GM18861 (cell line): Measurements from ENCODE around the gene RMRP.

ENCODE experiments used
- ATAC-seq: cut with Tn5 transposase; IDR thresholded peaks from one replicate; pipeline ENCODE4 v1.9.1; 2021; ENCODE audit not compliant: unreplicated experiment

Gene RMRP

DNA sequence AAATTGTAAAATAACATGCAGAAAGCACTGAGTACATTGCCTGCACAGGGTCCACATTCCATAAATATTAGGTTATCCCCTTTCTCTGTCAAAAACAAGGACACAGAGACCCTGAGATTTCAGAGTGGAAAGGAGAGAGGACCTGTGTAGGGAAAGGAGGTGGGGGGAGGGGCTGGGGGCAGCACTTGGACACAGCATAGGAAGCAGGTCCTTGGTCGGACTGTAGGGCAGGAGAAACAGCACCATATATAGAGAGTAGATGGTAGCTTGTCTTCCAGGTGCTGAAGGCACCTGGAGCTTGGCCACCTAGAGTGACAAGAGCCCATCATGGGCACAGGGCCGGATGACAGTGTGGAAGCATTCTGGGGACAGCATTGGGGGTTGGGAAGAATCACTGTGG is 29.5 kb upstream of the RMRP start:
- ATAC-seq = no peak

DNA sequence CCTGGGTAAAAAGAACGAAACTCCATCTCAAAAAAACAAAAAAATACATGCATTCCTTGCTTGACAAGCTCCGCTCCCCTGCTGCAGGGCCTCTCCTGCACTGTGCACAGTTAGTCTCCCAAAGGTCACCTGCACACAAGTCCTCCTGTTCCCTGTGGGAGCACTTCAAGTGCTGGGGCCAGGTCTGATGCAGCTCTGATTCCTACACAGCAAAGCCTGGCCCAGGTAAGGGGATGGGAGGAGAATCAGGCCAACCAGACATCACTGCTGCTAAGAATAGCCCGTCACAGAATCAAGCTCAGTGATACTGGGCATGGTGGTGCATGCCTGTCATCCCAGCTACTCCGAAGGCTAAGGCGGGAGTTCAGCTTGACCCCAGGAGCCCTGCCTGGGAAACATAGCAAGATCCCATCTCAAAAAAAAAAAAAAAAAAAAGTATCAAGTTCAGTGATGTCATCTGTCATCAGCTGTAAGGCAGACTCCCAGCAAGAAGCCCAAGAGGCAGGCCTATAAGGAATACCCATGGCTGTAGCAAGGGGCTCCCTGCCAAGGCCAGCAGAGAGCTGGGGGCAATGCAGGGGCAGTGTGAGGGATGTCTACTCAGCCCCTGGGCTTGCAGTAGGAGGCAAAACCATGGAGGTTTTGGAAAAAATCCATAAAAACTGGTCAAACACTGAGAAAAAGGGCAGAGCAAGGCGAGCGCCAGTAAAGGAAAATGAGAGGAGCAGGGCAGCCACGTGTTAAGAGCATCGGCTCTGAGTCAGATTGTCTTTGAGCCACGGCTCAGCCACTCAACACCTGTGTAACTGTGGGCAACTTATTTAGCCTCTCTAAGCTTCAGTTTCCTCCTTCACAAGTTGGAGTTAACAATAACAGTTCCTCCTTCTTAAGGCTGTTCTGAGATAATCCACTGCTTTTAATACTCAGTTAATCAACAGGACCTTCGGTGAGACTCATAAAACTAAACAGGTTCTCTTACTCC is 28.7 kb upstream of the RMRP start:
- ATAC-seq = no peak

DNA sequence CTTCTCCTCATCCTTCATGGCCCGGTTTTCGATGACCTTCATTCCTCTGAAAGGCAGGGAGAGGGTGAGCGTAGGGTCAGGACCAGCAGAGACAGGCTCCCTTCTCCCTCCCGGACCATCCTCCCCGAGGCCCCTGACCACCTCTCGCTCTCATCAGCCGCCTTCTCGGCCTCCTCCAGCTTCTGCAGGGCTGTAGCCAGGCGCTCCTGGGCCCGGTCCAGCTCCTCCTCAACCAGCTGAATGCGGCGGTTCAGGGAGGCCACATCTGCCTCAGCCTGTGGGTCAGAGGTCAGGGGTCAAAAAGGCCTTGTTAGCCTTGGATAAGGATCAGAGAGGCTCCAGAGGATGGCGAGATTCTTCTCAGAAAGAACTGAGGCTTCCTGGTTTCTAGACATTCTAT is 27.7 kb upstream of the RMRP start:
- no peak for ATAC-seq

DNA sequence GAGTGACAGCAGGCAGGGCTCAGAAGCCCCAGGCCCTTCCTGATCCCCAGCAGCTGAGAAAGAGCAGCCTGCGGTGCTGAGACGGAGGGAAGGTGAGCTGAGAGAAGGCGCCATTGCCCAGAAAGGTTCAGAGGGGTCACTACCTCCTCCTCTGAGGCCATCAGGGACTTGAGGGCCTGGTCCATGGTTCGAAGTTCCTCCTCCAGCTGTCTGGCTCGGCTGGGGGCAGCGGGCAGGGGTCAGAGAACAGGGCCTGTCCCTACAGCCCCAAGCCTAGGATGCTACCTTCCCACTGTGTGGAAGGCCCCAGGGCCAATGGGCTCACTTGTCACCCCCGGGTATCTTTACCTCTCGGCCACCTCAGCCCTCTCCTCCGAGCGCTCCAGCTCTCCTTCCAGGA is 27.1 kb upstream of the RMRP start:
- no peak for ATAC-seq

DNA sequence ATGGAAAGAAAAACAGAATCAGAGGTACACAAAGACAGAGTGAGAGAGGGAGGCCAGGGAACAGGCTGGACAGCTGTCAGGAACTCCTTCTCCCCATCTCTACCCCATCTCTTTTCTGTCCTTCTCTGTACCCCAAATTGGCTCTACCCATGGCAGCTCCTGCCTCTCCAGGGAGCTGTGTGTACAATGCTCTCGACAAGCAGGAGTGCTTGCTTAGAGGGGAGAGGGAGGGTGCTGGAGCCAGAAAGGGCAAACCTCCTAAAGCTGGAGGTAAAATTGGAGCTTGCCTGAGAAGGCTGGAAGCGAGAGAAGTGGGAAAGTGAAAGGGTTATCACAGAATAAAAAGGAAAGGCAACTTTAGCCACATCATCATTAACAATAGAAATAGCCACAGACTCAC is 25.5 kb upstream of the RMRP start:
- no peak for ATAC-seq

DNA sequence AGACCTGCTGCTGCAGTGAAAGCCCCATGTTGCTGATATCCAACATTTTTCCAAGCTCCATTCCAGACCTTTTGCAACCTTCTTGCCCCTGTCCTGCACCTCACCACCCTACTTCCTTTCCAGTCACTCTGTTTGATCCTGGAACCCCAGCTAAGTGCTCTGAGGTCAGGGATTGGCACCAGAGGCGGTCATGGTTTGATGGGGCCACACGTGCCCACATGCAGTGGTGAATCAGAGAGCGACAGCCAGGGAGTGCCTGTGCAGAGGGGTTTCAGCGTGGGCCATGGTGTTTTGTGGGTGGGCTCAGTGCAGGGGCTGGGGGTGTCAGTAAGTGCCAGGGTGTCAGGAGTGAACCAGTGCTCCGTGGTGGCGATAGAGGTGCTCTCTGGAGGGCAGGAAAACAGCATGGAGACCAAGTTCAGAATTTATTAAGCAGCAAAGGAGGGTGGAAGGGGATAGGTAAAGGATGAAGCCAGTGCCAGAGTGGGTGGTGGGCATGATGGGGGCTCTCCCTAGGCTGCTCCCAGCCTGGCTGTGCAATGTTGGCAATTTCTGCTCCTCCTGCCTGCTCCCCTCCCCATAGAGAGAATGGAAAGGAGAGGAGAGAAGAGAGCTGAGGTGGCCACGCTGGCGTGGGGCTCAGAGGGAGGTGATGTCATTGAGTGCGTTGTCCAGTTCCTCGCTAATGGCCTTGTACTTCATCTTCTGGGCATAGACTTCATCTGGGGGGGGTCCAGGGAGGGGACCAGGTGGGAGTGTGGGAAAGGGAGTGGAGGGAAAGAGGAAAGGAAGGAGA is 24.9 kb upstream of the RMRP start:
- ATAC-seq = no peak

DNA sequence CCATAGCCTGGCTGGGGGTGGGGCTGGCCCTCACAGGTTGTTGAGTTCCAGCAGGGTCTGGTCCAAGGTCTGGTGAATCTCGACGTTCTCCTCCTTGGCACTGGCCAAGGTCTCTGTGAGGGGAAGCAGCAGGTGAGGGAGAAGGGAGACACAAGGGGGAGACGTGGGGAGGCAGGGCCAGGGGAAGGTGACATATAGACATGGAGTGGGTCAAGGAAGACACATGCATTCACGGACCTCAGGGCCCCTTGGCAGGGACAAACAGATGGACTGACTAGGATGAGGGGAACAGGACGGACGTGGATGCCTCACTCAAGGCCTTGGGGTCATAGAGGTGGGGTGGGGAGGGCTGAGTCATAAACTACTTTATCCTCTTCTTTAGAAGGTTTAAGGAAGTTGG is 24.2 kb upstream of the RMRP start:
- ATAC-seq = no peak

DNA sequence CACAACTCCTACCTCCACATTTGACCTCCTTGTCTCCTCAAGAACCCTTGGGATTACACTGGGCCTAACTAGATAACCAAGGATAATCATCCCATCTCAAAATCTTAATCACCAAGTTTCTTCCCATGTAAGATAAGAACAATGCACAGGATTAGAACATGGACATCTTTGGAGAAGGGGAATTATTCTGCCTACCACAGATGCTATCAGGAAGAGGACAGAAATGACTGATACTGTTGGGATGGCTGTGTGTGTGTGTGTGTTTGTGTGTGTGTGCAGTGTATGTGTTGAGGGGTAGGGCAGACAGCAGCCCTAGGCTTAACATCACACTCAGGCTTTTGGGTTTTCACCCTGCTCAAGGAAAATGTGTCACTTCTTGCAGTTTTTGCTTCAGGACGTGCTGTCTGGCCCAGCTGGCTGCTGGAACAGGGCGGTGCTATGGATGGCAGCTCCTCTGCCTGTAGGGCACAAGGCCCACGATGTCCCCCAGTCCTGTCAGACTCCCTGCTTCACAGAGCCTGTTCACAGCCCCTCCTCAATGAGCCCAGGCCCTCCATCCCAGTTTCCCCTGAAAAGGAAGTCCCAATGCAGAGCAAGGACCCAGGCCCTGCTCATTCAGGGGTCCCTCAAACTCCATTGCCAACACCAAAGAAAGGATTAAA is 23.7 kb upstream of the RMRP start:
- no peak for ATAC-seq

DNA sequence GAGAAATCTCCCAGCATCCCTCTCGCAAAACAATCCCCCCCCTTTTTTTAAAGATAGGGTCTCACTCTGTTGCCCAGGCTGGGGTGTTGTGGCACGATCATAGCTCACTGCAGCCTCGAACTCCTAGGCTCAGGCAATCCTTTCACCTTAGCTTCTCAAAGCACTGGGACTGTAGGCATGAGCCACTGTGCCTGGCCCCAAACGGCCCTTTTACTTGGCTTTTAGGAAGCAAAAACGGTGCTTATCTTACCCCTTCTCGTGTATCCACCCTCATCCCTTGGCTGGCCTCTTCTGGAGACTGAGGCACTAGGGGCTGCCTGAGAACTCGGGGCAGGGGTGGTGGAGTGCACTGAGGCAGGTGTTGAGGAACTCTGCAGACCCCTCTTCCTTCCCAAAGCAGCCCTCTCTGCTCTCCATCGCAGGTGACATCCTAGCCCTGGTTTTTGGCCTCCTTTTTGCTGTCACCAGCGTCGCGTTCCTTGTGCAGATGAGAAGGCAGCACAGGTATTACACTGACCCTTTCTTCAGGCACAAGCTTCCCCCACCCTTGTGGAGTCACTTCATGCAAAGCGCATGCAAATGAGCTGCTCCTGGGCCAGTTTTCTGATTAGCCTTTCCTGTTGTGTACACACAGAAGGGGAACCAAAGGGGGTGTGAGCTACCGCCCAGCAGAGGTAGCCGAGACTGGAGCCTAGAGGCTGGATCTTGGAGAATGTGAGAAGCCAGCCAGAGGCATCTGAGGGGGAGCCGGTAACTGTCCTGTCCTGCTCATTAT is 22.7 kb upstream of the RMRP start:
- ATAC-seq = no peak

DNA sequence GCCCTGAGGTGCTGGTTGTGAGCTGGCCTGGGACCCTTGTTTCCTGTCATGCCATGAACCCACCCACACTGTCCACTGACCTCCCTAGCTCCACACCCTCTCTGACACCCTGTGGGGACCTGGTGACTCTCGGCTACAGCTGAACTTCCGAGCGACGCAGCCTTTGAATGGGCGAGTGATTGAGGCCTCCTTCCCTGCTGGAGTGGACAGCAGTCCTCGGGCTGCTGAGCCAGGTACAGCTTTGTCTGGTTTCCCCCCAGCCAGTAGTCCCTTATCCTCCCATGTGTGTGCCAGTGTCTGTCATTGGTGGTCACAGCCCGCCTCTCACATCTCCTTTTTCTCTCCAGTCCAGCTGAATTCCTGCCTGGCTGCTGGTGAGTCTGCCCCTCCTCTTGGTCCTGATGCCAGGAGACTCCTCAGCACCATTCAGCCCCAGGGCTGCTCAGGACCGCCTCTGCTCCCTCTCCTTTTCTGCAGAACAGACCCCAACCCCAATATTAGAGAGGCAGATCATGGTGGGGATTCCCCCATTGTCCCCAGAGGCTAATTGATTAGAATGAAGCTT is 22.0 kb upstream of the RMRP start:
- no peak for ATAC-seq

DNA sequence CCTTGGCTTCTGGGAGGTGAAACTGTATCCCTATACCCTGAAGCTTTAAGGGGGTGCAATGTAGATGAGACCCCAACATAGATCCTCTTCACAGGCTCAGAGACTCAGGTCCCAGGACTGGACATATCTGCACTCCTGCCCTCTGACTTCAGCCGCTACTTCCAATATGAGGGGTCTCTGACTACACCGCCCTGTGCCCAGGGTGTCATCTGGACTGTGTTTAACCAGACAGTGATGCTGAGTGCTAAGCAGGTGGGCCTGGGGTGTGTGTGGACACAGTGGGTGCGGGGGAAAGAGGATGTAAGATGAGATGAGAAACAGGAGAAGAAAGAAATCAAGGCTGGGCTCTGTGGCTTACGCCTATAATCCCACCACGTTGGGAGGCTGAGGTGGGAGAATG is 21.3 kb upstream of the RMRP start:
- ATAC-seq = no peak

DNA sequence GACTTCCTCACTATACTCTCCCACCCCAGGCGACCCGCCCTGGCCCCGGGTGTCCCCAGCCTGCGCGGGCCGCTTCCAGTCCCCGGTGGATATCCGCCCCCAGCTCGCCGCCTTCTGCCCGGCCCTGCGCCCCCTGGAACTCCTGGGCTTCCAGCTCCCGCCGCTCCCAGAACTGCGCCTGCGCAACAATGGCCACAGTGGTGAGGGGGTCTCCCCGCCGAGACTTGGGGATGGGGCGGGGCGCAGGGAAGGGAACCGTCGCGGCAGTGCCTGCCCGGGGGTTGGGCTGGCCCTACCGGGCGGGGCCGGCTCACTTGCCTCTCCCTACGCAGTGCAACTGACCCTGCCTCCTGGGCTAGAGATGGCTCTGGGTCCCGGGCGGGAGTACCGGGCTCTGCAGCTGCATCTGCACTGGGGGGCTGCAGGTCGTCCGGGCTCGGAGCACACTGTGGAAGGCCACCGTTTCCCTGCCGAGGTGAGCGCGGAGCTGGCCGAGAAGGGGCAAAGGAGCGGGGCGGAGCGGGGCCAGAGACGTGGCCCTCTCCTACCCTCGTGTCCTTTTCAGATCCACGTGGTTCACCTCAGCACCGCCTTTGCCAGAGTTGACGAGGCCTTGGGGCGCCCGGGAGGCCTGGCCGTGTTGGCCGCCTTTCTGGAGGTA is 18.0 kb upstream of the RMRP start:
- no peak for ATAC-seq

DNA sequence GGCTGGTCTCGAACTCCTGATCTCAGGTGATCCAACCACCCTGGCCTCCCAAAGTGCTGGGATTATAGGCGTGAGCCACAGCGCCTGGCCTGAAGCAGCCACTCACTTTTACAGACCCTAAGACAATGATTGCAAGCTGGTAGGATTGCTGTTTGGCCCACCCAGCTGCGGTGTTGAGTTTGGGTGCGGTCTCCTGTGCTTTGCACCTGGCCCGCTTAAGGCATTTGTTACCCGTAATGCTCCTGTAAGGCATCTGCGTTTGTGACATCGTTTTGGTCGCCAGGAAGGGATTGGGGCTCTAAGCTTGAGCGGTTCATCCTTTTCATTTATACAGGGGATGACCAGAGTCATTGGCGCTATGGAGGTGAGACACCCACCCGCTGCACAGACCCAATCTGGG is 17.4 kb upstream of the RMRP start:
- no peak for ATAC-seq

DNA sequence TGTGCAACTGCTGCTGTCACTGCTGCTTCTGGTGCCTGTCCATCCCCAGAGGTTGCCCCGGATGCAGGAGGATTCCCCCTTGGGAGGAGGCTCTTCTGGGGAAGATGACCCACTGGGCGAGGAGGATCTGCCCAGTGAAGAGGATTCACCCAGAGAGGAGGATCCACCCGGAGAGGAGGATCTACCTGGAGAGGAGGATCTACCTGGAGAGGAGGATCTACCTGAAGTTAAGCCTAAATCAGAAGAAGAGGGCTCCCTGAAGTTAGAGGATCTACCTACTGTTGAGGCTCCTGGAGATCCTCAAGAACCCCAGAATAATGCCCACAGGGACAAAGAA is 16.2 kb upstream of the RMRP start:
- no peak for ATAC-seq

DNA sequence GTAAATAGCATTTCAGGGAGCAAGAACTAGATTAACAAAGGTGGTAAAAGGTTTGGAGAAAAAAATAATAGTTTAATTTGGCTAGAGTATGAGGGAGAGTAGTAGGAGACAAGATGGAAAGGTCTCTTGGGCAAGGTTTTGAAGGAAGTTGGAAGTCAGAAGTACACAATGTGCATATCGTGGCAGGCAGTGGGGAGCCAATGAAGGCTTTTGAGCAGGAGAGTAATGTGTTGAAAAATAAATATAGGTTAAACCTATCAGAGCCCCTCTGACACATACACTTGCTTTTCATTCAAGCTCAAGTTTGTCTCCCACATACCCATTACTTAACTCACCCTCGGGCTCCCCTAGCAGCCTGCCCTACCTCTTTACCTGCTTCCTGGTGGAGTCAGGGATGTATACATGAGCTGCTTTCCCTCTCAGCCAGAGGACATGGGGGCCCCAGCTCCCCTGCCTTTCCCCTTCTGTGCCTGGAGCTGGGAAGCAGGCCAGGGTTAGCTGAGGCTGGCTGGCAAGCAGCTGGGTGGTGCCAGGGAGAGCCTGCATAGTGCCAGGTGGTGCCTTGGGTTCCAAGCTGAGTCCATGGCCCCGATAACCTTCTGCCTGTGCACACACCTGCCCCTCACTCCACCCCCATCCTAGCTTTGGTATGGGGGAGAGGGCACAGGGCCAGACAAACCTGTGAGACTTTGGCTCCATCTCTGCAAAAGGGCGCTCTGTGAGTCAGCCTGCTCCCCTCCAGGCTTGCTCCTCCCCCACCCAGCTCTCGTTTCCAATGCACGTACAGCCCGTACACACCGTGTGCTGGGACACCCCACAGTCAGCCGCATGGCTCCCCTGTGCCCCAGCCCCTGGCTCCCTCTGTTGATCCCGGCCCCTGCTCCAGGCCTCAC is 15.6 kb upstream of the RMRP start, which contains the start of gene CA9:
CA9 (plus strand) TSS at position 797 of the 893 bp plus-strand sequence; CDS start at position 829, 32 bp downstream.
- no peak for ATAC-seq

DNA sequence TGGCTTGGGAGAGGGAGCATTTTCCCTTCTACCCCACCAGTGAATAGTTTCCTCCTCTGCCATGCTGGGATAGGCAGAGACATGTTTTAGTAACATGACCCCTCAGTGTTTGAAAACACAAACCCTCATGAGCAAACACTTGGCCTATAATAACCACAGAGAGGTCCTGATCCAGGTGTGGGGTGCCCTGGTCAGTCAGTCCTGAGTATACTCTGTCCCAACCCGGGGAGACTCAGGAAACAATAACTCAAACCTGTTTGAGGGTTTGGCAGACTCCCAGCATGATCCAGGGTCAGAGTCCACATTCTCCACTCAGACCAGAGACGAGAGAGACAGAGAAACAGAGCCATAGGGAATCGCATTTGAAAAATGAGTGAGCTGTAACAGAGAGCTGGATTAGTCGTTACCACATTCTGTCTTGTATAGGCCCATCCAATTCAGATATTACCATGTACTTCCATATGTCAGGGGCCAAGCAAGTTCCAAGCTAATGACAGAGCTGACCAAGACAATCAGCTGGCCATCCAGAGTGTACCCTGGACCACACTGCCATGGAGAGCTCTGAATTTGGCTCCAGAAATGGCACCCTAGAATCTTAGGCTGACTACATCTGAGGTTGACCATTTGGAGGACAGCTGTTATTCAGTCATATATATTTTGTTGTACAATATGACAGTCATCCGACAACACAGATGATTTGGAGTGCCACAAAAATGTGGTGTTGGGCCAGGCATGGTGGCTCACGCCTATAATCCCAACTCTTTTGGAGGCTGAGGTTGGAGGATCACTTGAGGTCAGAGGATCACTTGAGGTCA is 11.7 kb upstream of the RMRP start:
- ATAC-seq = no peak

DNA sequence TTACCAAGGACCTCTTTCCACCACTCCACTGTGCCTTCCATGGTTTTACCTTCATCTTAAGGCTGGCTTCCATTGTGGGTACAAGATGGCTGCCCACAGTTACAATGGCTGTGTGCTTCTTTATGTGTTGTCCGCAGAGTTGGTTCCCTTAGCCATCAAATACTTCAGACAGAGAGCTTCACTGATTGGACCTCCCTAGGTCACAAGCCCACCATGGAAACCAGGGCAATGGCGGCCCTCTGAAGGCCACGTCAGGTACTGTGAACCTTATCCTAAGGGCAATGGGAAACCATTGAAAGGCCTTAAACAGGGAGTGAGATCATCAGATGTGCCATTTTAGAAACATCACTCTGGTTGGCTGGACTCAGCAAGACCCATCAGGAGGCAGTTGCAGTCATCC is 10.1 kb upstream of the RMRP start:
- no peak for ATAC-seq

DNA sequence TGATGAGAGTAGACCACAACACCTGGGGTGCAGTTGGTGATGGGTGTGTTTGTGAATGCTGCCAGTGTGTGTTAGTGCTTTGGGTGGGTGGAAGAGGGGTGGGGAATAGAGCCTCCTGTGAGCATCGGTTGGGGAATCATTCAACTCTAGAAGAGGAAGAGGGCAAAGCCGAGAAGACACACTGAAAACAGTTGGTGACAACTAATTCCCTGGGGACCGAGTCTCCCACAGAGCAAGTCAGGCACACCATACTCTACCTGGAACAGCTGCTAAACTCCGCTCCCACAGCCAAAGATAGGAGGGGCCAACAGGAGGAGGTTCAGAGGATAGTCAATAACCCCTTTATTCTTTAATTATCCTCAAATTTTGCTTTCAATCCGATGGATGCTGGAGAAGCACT is 8.7 kb upstream of the RMRP start:
- no peak for ATAC-seq
